ENCODE results near the gene RBMS3. TPM values are rescaled to one million over a fixed set of nuclear protein-coding genes. Genes with fewer than 3 reads are reported as not detected.
A peak's percentile ranks its signal among the peaks of the same experiment; 100 is the strongest.

RBMS3 gene
- total RNA-seq, 1 experiment from 2014 or later: 0.42 TPM

DNA sequence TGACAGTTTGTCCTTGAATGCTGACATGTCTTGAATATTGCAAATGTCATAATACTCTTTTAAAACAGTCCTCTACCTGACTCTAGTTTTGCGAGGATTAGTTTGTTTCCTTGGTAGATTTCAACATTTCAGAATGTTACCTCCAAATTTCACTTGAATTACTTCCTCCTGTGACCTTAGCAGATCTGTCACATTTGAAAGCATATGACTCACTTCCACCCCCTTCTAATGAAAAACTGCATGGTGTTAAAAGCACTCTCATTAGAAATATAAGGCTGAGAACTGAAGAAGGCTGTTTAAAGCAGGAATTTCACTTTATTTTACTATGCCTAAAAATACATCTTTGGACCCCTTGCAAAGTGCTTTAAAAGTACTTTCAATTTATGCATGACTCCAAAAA, 726.8 kb downstream of the RBMS3 start:
- BruUV-seq (replicated peaks): no TSS peak
- H3K9ac ChIP-seq (ENCODE audit: low read length): no peak overlapping the region
- no peaks in the 10 kb centered on the region for H3K36me3 ChIP-seq (ENCODE audit: control insufficient read depth in 1 of 2, insufficient read depth in 2 of 2, low read length in 2 of 2)
- no peaks in the 10 kb centered on the region for H3K27me3 ChIP-seq (ENCODE audit: insufficient read depth, low read length)
- TF ChIP-seq, protein P1, sequence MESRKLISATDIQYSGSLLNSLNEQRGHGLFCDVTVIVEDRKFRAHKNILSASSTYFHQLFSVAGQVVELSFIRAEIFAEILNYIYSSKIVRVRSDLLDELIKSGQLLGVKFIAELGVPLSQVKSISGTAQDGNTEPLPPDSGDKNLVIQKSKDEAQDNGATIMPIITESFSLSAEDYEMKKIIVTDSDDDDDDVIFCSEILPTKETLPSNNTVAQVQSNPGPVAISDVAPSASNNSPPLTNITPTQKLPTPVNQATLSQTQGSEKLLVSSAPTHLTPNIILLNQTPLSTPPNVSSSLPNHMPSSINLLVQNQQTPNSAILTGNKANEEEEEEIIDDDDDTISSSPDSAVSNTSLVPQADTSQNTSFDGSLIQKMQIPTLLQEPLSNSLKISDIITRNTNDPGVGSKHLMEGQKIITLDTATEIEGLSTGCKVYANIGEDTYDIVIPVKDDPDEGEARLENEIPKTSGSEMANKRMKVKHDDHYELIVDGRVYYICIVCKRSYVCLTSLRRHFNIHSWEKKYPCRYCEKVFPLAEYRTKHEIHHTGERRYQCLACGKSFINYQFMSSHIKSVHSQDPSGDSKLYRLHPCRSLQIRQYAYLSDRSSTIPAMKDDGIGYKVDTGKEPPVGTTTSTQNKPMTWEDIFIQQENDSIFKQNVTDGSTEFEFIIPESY (IDR thresholded peaks at IDR 0.05; ENCODE audit: extremely low read depth, insufficient replicate concordance, low read length): no peak
- TF ChIP-seq, protein P2, sequence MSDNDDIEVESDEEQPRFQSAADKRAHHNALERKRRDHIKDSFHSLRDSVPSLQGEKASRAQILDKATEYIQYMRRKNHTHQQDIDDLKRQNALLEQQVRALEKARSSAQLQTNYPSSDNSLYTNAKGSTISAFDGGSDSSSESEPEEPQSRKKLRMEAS (IDR thresholded peaks at IDR 0.05): no peak
- TF ChIP-seq, protein P3, sequence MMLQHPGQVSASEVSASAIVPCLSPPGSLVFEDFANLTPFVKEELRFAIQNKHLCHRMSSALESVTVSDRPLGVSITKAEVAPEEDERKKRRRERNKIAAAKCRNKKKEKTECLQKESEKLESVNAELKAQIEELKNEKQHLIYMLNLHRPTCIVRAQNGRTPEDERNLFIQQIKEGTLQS (IDR thresholded peaks at IDR 0.05): no peak
- TF ChIP-seq JUND (IDR thresholded peaks at IDR 0.05) (0 out of 2 replicates have a peak, but pooled peaks have one; percentile 19), POLR2AphosphoS5 (IDR thresholded peaks at IDR 0.05; ENCODE audit: low read depth, low read length) (no peak), FOSL1 (IDR thresholded peaks at IDR 0.05; ENCODE audit: low read depth) (peak; percentile 47), SP1 (IDR thresholded peaks at IDR 0.05; ENCODE audit: low read depth) (0 out of 2 replicates have a peak, but pooled peaks have one; percentile 14), EZH2 (IDR thresholded peaks at IDR 0.05) (no peak)
- ATAC-seq: no peak
- H2AFZ ChIP-seq (ENCODE audit: low read depth, low read length, poor library complexity, severe bottlenecking): no peak overlapping the region
- H3K27ac ChIP-seq (ENCODE audit: low read depth, low read length): no peak overlapping the region
- RAD21 ChIA-PET (ENCODE audit: low non-redundant PET in 1 of 2, low total read pairs in 2 of 2, uncharacterized antibody in 2 of 2, unreplicated experiment in 2 of 2): no interaction called here
- CTCF ChIA-PET: no interaction called here
- POLR2A ChIA-PET: no interaction called here
- no peaks in the 10 kb centered on the region for H4K20me1 ChIP-seq (ENCODE audit: insufficient read depth)
- DNase-seq (ENCODE audit: low read depth, low spot score): no peak
- no peaks in the 10 kb centered on the region for H3K9me3 ChIP-seq (ENCODE audit: control insufficient read depth in 1 of 2, insufficient read depth in 1 of 2, low read depth in 1 of 2, low read length in 2 of 2)
- H3K4me1 ChIP-seq (ENCODE audit: control insufficient read depth in 1 of 2, insufficient read depth in 2 of 2, low read length in 2 of 2): peaks cover 3 to 5% of the 10 kb centered on the region in 2 experiments; a peak in 2 of 4 replicates
- H3K4me2 ChIP-seq (ENCODE audit: low read length): no peak overlapping the region; the same call in 1 of the 2 replicates
- H3K4me3 ChIP-seq (replicated peaks in 1 of 2; ENCODE audit: low read depth in 1 of 2, low read length in 2 of 2): no peak overlapping the region
- intact Hi-C loops (cut with micrococcal nuclease): no loop called here
- no peaks in the 10 kb centered on the region for H3K9me2 ChIP-seq (ENCODE audit: insufficient read depth)
- H3K79me2 ChIP-seq (ENCODE audit: insufficient read depth, low read length): no peaks in the 10 kb centered on the region

Data from HCT116 (cell line).